ENCODE data around the gene NRSN2. TPM values are rescaled to one million over a fixed set of nuclear protein-coding genes. Genes with fewer than 3 reads are reported as not detected.
"Not testable (repeated sequence)": the region's sequence is repeated elsewhere in the genome, so short reads cannot be mapped to it uniquely, and the experiment has no call there.

NRSN2 gene
- total RNA-seq, 1 donor from 2014 or later: 5.1 TPM

DNA sequence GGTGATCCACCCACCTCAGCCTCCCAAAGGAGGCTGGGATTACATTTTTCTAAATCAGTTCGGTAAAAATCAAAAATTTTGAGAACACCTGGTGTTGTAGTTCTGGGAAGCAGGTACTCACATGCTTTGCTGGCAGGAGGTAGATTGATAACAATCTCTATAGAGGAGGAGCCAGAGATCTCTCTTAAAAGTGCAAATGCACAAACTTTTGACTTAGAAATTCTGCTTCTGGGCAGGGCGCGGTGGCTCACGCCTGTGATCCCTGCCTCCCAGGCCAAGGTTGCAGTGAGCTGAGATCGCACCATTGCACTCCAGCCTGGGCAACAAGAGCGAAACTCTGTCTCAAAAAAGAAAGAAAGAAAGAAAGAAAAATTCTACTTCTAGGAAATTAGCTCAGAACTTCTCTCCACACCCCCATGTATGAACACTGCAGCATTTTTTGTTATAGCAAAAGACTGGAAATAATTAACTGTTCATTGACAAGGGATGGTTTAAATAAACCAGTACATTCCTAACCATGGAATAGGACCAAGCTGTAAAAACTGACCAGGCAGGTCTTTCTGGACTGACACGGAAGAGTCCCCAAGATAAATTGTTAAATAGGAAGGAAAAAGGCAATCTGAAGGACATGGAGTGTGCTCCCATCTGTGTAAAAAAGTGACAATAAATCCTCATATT, 19.3 kb downstream of the NRSN2 start:
- DNase-seq (ENCODE audit: low spot score): no peak
- H3K4me3 Mint-ChIP-seq: peak overlapping the region; percentile 58
- peak overlapping the region; percentile 54 for H3K27ac Mint-ChIP-seq

DNA sequence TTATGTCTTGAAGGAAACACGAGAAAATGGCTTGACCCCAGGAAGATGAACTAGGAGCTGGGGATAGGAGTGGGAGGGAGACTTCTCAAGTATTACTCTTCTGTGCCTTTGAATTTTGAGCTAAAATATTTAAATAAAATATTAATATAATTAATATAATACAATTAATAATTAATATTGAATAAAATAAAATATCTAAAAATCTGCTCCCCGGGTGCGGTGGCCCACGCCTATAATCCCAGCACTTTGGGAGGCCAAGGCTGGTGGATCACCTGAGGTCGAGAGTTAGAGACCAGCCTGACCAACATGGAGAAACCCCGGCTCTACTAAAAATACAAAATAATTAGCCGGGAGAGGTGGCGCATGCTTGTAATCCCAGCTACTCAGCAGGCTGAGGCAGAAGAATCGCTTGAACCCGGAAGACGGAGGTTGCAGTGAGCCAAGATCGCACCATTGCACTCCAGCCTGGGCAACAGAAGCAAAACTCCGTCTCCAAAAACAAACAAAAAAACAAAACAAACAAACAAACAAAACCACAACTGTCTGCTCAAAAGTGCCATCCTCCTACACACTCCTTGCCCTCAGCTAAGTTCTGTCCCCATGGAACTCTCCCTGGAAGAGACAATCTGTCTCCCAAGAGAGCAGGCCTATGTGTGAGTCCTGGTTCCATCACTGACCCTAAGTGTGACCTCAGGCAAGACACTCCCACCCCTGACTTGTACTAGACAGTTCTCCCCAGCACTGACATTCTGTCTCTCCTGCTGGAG, 20.0 kb downstream of the NRSN2 start:
- Mint-ChIP-seq H3K4me1 (ENCODE audit: low read depth) (peaks cover 46% of the 10 kb centered on the region), H3K9me3 (no peaks in the 10 kb centered on the region), H3K27me3 (ENCODE audit: insufficient read depth) (no peaks in the 10 kb centered on the region), H3K4me3 (no peak overlapping the region), H3K36me3 (ENCODE audit: low read depth) (peaks cover 4% of the 10 kb centered on the region), H3K27ac (peak overlapping the region; percentile 54)
- no peak for DNase-seq (ENCODE audit: low spot score)
- intact Hi-C loops (cut with micrococcal nuclease): no loop called here

More for the DNA sequence above, 19.3 kb downstream of the NRSN2 start:
- Mint-ChIP-seq H3K9me3 (no peaks in the 10 kb centered on the region), H3K36me3 (ENCODE audit: low read depth) (peaks cover 4% of the 10 kb centered on the region), H3K4me1 (ENCODE audit: low read depth) (peaks cover 39% of the 10 kb centered on the region), H3K27me3 (ENCODE audit: insufficient read depth) (no peaks in the 10 kb centered on the region)
- intact Hi-C loops (cut with micrococcal nuclease): no loop called here

DNA sequence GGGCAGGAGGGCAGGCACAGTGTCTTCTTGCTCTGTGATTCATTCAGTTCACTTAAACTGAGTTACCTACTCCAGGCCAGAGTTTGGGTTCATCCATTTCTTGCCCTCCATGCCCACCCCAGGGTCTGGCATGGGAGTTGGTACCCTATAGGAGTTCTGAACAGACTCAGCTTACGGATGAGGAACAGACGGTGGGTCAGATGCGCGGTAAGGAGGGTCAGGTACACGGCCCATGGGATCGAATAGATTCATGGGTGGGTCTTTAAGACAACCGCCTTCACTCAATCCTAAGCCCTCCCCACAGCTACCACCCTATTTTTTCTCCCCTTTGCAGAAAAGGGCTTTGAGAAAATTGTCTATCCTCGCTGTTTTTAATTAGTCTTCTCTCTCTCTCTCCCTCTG, 20.6 kb downstream of the NRSN2 start:
- no peak overlapping the region for H3K27ac Mint-ChIP-seq
- no peaks in the 10 kb centered on the region for H3K9me3 Mint-ChIP-seq
- H3K4me3 Mint-ChIP-seq: no peak overlapping the region
- intact Hi-C loops (cut with micrococcal nuclease): no loop called here
- H3K4me1 Mint-ChIP-seq (ENCODE audit: low read depth): peaks cover 49% of the 10 kb centered on the region
- H3K36me3 Mint-ChIP-seq (ENCODE audit: low read depth): peaks cover 4% of the 10 kb centered on the region
- no peak for DNase-seq (ENCODE audit: low spot score)
- H3K27me3 Mint-ChIP-seq (ENCODE audit: insufficient read depth): no peaks in the 10 kb centered on the region

DNA sequence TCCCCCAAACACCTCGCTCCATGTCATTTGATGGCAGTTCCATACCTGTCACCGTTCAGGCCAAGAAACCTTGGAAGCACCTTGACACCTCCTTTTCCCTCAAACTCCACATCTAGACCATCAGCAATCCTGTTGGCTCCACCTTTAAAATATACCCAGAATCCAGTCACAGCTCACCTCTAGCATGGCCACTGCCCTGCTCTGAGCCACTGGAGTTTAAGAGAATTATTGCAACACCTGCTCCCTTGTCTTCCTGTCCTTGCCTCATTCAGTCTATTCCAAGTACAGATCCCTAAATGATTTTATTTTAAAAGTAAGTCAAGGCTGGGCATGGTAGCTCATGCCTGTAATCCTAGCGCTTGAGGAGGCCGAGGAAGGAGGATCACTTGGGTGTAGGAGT, 22.0 kb downstream of the NRSN2 start:
- peaks cover 56% of the 10 kb centered on the region for H3K4me1 Mint-ChIP-seq (ENCODE audit: low read depth)
- H3K9me3 Mint-ChIP-seq: no peaks in the 10 kb centered on the region

DNA sequence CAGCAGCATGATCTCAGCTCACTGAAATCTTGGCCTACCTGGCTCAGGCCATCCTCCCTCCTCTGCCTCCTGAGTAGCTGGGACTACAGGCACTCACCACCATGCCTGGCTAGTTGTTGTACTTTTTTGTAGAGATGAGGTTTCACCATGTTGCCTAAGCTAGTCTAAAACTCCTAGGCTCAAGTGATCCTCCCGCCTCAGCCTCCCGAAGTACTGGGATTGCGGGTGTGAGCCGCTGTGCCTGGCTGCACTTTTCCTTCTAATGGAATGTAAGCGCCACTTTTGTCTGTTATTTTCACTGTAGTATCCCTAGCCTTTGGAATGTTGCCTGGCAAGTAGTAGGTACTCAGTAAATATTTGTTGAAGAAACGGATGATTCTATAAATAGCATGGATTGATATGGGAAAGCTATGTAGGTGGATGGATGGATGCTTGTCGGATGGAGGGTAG, 23.3 kb downstream of the NRSN2 start:
- intact Hi-C loops (cut with micrococcal nuclease): no loop called here
- Mint-ChIP-seq H3K4me1 (ENCODE audit: low read depth) (peaks cover 48% of the 10 kb centered on the region), H3K4me3 (no peak overlapping the region), H3K36me3 (ENCODE audit: low read depth) (no peaks in the 10 kb centered on the region), H3K27me3 (ENCODE audit: insufficient read depth) (no peaks in the 10 kb centered on the region), H3K27ac (no peak overlapping the region), H3K9me3 (no peaks in the 10 kb centered on the region)
- DNase-seq (ENCODE audit: low spot score): no peak

More for the DNA sequence above, 22.0 kb downstream of the NRSN2 start:
- intact Hi-C loops (cut with micrococcal nuclease): no loop called here
- Mint-ChIP-seq H3K36me3 (ENCODE audit: low read depth) (peaks cover 4% of the 10 kb centered on the region), H3K27ac (no peak overlapping the region), H3K4me3 (no peak overlapping the region), H3K27me3 (ENCODE audit: insufficient read depth) (no peaks in the 10 kb centered on the region)
- no peak for DNase-seq (ENCODE audit: low spot score)

DNA sequence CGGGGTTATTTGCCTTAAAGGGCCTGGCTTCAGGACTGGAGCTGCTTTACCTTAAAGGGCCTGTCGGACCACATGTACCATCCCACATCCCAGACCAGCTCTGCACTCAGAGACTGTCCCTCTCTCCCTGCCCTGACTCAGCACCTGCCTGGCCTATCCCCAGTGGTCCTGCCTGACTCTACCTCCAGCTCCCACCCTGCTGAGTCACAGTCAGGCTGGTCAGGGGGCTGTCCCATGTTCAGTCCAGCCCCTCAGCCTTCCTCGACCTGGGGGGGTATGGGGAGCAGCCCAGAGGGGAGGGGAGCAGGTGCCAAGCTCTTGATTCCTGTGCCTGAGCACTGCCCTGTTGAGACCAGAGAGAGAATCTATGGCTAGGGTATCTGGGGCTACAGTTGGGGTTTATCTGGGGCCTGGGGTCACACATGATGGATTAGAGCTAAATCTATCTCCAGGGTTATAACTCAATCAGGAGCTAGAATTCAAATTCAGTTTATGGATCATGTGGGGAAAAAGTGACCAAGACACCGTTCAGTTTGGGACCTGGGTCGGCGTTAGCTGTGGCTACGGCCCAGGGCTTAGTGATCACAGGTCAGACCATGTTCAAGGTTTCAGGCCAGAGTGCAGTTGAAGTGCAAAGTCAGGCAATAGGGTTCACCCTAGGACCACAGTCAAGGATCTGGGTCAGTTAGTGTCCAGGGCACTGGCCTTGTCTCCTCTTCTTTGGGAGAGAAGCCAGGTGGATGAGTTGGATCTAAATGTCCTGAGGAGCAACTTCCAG, 24.3 kb downstream of the NRSN2 start:
- intact Hi-C loops (cut with micrococcal nuclease): no loop called here
- no peaks in the 10 kb centered on the region for H3K27me3 Mint-ChIP-seq (ENCODE audit: insufficient read depth)
- no peak for DNase-seq (ENCODE audit: low spot score)
- no peak overlapping the region for H3K27ac Mint-ChIP-seq
- H3K4me1 Mint-ChIP-seq (ENCODE audit: low read depth): peaks cover 39% of the 10 kb centered on the region
- H3K9me3 Mint-ChIP-seq: no peaks in the 10 kb centered on the region
- H3K36me3 Mint-ChIP-seq (ENCODE audit: low read depth): no peaks in the 10 kb centered on the region
- no peak overlapping the region for H3K4me3 Mint-ChIP-seq

GRCh38 chr20:371755-372542, 25.0 kb downstream of the NRSN2 start:
- intact Hi-C loops (cut with micrococcal nuclease): no loop called here
- Mint-ChIP-seq H3K4me1 (ENCODE audit: low read depth) (peaks cover 34% of the 10 kb centered on the region), H3K4me3 (no peak overlapping the region), H3K27me3 (ENCODE audit: insufficient read depth) (no peaks in the 10 kb centered on the region), H3K36me3 (ENCODE audit: low read depth) (no peaks in the 10 kb centered on the region), H3K27ac (no peak overlapping the region), H3K9me3 (no peaks in the 10 kb centered on the region)
- DNase-seq (ENCODE audit: low spot score): no peak

DNA sequence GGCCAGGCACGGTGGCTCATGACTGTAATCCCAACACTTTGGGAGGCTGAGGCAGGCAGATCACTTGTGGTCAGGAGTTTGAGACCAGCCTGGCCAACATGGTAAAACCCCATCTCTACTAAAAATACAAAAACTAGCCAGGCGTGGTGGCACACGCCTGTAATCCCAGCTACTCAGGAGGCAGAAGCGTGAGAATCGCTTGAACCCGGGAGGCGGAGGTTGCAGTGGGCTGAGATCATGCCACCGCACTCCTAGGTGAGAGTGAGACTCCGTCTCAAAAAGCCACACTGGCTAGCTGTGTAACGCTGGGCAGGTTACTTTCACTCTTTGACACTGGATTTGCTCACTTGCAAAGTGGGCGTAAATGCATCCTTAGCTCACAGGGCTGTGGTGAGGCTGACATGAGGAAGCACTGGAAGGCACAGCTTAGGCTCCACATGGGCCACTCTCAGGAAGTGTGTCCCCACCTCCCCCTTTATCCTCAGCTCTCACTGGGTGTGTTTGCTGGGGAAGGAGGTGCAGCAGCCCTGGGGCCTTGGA, 25.7 kb downstream of the NRSN2 start:
- H3K36me3 Mint-ChIP-seq (ENCODE audit: low read depth); H3K9me3 Mint-ChIP-seq; H3K27me3 Mint-ChIP-seq (ENCODE audit: insufficient read depth); DNase-seq (ENCODE audit: low spot score); intact Hi-C loops (cut with micrococcal nuclease); H3K4me3 Mint-ChIP-seq: not testable (repeated sequence)
- peak overlapping the region; percentile 61 for H3K27ac Mint-ChIP-seq
- H3K4me1 Mint-ChIP-seq (ENCODE audit: low read depth): peaks cover 27% of the 10 kb centered on the region

- DNase-seq (ENCODE audit: low spot score): no peak
- peaks cover 24% of the 10 kb centered on the region for H3K4me1 Mint-ChIP-seq (ENCODE audit: low read depth)
- peaks cover 3% of the 10 kb centered on the region for H3K27me3 Mint-ChIP-seq (ENCODE audit: insufficient read depth)
- peak overlapping the region; percentile 35 for H3K27ac Mint-ChIP-seq
- intact Hi-C loops (cut with micrococcal nuclease): no loop called here
- no peak overlapping the region for H3K4me3 Mint-ChIP-seq
- no peaks in the 10 kb centered on the region for H3K36me3 Mint-ChIP-seq (ENCODE audit: low read depth)
- no peaks in the 10 kb centered on the region for H3K9me3 Mint-ChIP-seq
These were observed 26.4 kb downstream of the NRSN2 start for GRCh38 chr20:373171-373890.

DNA sequence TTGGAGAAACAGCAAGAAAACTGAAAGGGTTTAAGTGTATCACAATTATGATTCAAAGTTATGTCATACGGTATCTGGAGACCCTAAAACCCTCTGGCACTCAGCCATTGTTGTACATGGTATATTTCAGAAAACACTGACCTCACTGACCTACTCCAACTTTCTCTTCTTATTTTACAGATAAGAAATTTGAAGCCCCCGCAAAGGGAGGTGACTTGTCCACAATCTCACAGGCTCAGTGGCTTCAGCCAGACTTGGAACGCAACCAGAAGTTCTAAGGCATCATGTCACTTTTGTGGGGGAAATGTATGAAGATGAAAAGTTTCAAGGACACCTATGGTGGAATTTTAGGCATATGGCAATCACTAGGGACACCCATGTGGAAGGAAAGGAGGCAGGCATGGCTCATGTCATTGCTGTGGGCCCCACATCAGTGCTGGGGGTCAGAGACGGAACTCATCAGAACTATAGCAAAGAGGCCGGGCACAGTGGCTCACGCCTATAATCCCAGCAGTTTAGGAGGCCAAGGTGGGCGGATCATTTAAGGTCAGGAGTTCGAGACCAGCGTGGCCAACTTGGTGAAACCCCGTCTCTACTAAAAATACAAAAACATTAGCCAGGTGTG, 28.5 kb downstream of the NRSN2 start:
- Mint-ChIP-seq H3K27ac (no peak overlapping the region), H3K27me3 (ENCODE audit: insufficient read depth) (peaks cover 3% of the 10 kb centered on the region), H3K4me3 (no peak overlapping the region), H3K36me3 (ENCODE audit: low read depth) (no peaks in the 10 kb centered on the region), H3K9me3 (no peaks in the 10 kb centered on the region), H3K4me1 (ENCODE audit: low read depth) (peaks cover 24% of the 10 kb centered on the region)
- DNase-seq (ENCODE audit: low spot score): no peak
- intact Hi-C loops (cut with micrococcal nuclease): no loop called here

DNA sequence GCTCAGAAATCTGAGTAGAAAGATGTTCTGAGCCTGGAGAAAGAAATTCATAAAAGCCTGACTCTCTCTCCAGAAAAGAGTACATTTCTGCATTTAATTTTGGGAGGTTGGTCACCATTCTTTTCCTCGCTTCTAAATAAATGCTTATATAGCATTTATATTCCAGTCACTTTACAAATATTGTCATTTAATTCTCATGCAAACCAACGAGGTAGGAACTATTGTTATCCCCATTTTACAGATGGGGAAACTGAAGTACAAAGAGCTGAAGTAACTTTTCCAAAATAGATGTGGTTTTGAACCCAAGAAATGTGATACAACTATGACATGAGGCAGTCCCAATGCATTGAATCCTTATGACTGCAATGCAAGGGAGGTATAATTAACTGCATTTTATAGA, 29.2 kb downstream of the NRSN2 start:
- intact Hi-C loops (cut with micrococcal nuclease): no loop called here
- peaks cover 3% of the 10 kb centered on the region for H3K27me3 Mint-ChIP-seq (ENCODE audit: insufficient read depth)
- H3K4me3 Mint-ChIP-seq: no peak overlapping the region
- H3K9me3 Mint-ChIP-seq: no peaks in the 10 kb centered on the region
- DNase-seq (ENCODE audit: low spot score): no peak
- H3K4me1 Mint-ChIP-seq (ENCODE audit: low read depth): peaks cover 24% of the 10 kb centered on the region
- no peak overlapping the region for H3K27ac Mint-ChIP-seq
- no peaks in the 10 kb centered on the region for H3K36me3 Mint-ChIP-seq (ENCODE audit: low read depth)

Measured in activated T-helper 1 cell treated with anti-CD3 and anti-CD28 coated beads, Interleukin-12 subunit alpha, Interleukin-12 subunit beta, Interleukin-2, Interleukin-4 antibody, amounts not matched to agents 30 ng/mL and 10 ng/mL and 1 ng/mL, durations not matched to agents 14 hours and 24 hours and 36 hours (primary cell).